DOHH2 (cell line): ENCODE measurements around the gene AUTS2.
A peak's percentile ranks its signal among the peaks of the same experiment; 100 is the strongest.

Source experiments
- H3F3A ChIP-seq: fragments of 200-600 bp; sonication (generic), shearing (Covaris generic); 2 replicates; pipeline ENCODE4 v1.6.0; 2016; ENCODE audit warnings: antibody characterized with exemption, mild to moderate bottlenecking; ENCODE audit not compliant: control insufficient read depth, insufficient read depth
- H3K27ac ChIP-seq: fragments of 200-600 bp; sonication (generic); 2 replicates; pipeline ENCODE4 v1.5.1; 2014; ENCODE audit warnings: low read depth, mild to moderate bottlenecking, low read length, moderate library complexity
- H3K27me3 ChIP-seq: fragments of 200-600 bp; sonication (generic); 2 replicates; pipeline ENCODE4 v1.6.1; 2014; ENCODE audit warnings: mild to moderate bottlenecking, low read length, mixed read lengths; ENCODE audit not compliant: control insufficient read depth
- H3K36me3 ChIP-seq: fragments of 200-600 bp; sonication (generic); 2 replicates; pipeline ENCODE4 v1.6.1; 2014; ENCODE audit warnings: mild to moderate bottlenecking, low read length, moderate library complexity, mixed read lengths; ENCODE audit not compliant: control insufficient read depth
- H3K4me1 ChIP-seq: fragments of 200-600 bp; sonication (generic); 2 replicates; pipeline ENCODE4 v1.6.1; 2014; ENCODE audit warnings: mild to moderate bottlenecking, low read length, mixed read lengths; ENCODE audit not compliant: control insufficient read depth
- H3K4me2 ChIP-seq: fragments of 200-600 bp; sonication (generic); 2 replicates; pipeline ENCODE4 v1.6.0; 2014; ENCODE audit warnings: mild to moderate bottlenecking, low read length, moderate library complexity
- H3K4me3 ChIP-seq: fragments of 200-600 bp; sonication (generic); 2 replicates; pipeline ENCODE4 v1.5.1; 2014; ENCODE audit warnings: mild to moderate bottlenecking, low read length, mixed read lengths
- H3K79me2 ChIP-seq: fragments of 200-600 bp; sonication (generic); 2 replicates; pipeline ENCODE4 v1.6.1; 2014; ENCODE audit warnings: mild to moderate bottlenecking, low read length, mixed read lengths; ENCODE audit not compliant: control insufficient read depth
- H3K9me2 ChIP-seq: fragments of 200-600 bp; sonication (generic); replicated peaks from 2 replicates; pipeline ENCODE4 v1.6.1; 2014; ENCODE audit warnings: mild to moderate bottlenecking, low read length, mixed read lengths; ENCODE audit not compliant: control insufficient read depth
- H3K9me3 ChIP-seq: fragments of 200-600 bp; sonication (generic); 2 replicates; pipeline ENCODE4 v1.6.1; 2014; ENCODE audit warnings: antibody characterized with exemption, low read length, mixed read lengths; ENCODE audit not compliant: control insufficient read depth, insufficient read depth
- H4K20me1 ChIP-seq: fragments of 200-600 bp; sonication (generic); 2 replicates; pipeline ENCODE4 v1.6.0; 2014; ENCODE audit warnings: low read depth, mild to moderate bottlenecking, antibody characterized with exemption, low read length, moderate library complexity; ENCODE audit not compliant: control insufficient read depth, insufficient read depth
- EZH2phosphoT487 ChIP-seq: fragments of 200-600 bp; sonication (generic); IDR thresholded peaks from 2 replicates; pipeline ENCODE4 v1.6.1; 2017; ENCODE audit warnings: borderline replicate concordance, mild to moderate bottlenecking, antibody characterized with exemption, low read length, moderate library complexity, mixed read lengths
- TF ChIP-seq, protein P1 (sequence below): fragments of 200-600 bp; sonication (generic); IDR thresholded peaks from one replicate; pipeline ENCODE4 v1.5.1; 2014; ENCODE audit warnings: antibody characterized with exemption, mild to moderate bottlenecking, low read depth, low read length; ENCODE audit not compliant: poor library complexity, severe bottlenecking

The AUTS2 gene

DNA sequence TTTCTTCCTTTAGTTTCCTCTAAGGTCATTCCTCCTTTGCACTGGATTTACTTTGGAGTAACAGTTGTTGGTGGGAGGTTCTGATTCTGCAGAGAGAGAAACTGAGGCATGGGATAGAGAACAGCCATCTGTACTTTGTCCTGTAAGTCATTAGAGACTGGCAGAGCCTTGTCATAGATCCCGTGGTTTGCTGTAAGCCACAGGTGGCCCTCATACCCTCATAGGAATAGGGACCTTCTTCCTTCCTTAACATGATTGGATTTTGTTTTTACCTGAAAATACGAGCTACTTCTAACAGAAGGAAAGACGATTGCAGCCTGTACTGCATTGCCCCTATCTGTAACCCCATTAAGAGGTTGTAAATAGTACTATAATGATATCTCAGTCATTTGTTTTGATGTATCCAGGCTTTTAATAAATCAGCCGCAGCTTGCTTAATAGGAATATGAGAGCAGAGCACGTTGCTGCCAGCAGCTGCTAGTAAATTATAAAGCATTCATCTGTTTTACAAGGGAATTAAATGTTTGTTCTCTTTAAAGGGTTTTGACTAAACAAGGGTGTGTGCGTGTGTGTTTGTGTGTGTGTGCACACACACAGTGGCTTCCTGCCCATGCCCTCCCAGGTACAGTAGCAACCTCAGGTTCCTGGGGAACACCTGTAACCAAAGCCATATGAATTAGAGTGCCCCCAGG, 249.8 kb downstream of the AUTS2 start:
- TF ChIP-seq EZH2phosphoT487: no peak
- Histone ChIP-seq H3K4me2 (no peak overlapping the region), H3F3A (peaks cover 14% of the 10 kb centered on the region), H3K4me1 (peaks cover 41% of the 10 kb centered on the region), H3K36me3 (no peaks in the 10 kb centered on the region), H3K27me3 (no peaks in the 10 kb centered on the region), H3K27ac (no peak overlapping the region), H3K79me2 (peaks cover 75% of the 10 kb centered on the region), H3K4me3 (no peak overlapping the region), H4K20me1 (peaks cover 31% of the 10 kb centered on the region; the same call in 1 of the 2 replicates), H3K9me2 (no peaks in the 10 kb centered on the region), H3K9me3 (no peaks in the 10 kb centered on the region)

DNA sequence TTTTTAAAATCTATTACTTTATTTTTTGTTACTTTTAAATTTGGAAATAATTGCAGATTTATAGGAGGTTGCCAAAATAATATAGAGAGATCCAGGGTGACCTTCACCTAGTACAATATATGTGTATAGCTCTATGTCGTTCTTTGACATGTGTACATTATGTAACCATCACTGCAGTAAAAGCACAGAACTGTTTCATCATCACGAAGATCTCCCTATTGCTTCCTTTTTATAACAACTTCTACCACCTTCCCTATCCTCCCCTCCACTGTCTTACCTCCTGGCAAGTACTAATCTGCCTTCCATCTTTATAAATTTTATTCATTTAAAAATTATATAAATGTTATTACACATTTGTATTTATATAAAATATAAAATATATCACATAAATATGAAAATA, 251.0 kb downstream of the AUTS2 start:
- H3K4me3 ChIP-seq: no peak overlapping the region
- H3K9me3 ChIP-seq: no peaks in the 10 kb centered on the region
- H3K36me3 ChIP-seq: no peaks in the 10 kb centered on the region
- peaks cover 29% of the 10 kb centered on the region for H3K4me1 ChIP-seq
- no peak for TF ChIP-seq EZH2phosphoT487
- TF ChIP-seq, protein P1, sequence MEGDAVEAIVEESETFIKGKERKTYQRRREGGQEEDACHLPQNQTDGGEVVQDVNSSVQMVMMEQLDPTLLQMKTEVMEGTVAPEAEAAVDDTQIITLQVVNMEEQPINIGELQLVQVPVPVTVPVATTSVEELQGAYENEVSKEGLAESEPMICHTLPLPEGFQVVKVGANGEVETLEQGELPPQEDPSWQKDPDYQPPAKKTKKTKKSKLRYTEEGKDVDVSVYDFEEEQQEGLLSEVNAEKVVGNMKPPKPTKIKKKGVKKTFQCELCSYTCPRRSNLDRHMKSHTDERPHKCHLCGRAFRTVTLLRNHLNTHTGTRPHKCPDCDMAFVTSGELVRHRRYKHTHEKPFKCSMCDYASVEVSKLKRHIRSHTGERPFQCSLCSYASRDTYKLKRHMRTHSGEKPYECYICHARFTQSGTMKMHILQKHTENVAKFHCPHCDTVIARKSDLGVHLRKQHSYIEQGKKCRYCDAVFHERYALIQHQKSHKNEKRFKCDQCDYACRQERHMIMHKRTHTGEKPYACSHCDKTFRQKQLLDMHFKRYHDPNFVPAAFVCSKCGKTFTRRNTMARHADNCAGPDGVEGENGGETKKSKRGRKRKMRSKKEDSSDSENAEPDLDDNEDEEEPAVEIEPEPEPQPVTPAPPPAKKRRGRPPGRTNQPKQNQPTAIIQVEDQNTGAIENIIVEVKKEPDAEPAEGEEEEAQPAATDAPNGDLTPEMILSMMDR: no peak
- H3K27me3 ChIP-seq: no peaks in the 10 kb centered on the region
- H3K9me2 ChIP-seq: no peaks in the 10 kb centered on the region
- no peak overlapping the region for H3K27ac ChIP-seq
- peaks cover 25% of the 10 kb centered on the region; the same call in 1 of the 2 replicates for H4K20me1 ChIP-seq
- peaks cover 4% of the 10 kb centered on the region for H3F3A ChIP-seq
- H3K4me2 ChIP-seq: no peak overlapping the region
- peaks cover 75% of the 10 kb centered on the region for H3K79me2 ChIP-seq

DNA sequence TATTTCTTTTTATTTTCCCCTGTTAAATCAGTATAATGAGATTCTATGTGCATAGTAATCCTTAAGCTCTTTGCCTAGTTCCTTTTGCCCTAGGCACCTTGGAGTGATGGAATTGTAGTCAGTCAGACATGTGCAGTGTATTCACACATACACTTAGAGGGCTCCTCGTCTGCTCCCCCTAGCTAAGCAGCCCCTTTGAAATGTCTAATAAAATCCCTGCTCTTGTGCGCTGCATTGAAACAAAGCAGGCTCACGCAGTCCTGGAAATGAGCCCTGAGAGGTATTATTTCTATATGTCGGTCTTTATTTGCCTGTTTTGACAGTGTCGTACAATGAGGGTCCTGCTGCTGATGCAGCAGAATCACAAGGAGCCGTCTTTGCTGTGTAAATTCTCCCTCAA, 258.7 kb downstream of the AUTS2 start:
- Histone ChIP-seq H3K27me3 (no peaks in the 10 kb centered on the region), H3K4me1 (peaks cover 38% of the 10 kb centered on the region), H3K27ac (no peak overlapping the region), H3K36me3 (no peaks in the 10 kb centered on the region), H3K4me2 (no peak overlapping the region), H3K4me3 (no peak overlapping the region), H3F3A (no peaks in the 10 kb centered on the region), H3K79me2 (peaks cover 91% of the 10 kb centered on the region), H3K9me2 (no peaks in the 10 kb centered on the region), H4K20me1 (no peaks in the 10 kb centered on the region), H3K9me3 (no peaks in the 10 kb centered on the region)
- TF ChIP-seq EZH2phosphoT487: no peak

DNA sequence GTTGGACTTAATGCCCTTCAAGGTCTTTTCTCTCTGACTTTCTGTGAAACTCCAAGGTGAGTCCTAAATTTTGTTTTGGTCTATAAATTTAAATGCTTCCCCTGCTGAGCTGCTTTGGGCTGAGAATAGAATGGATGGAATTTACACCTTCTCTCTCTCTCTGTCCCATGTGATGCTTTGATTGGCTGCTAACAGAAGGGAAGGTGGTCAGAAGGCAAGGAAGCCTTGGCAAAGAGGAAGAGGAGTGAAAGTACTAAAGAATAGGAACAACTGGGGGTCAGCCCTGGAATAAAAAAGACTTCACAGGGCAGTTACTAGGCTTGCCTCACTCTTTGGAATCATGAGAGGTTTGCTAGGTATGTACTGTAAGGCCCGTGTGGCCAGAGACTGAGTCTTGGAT, 260.2 kb downstream of the AUTS2 start:
- Histone ChIP-seq H4K20me1 (peaks cover 7% of the 10 kb centered on the region; the same call in 1 of the 2 replicates), H3K79me2 (peaks cover 94% of the 10 kb centered on the region), H3K36me3 (no peaks in the 10 kb centered on the region), H3K4me3 (no peak overlapping the region), H3K4me1 (peaks cover 46% of the 10 kb centered on the region), H3F3A (no peaks in the 10 kb centered on the region), H3K9me3 (no peaks in the 10 kb centered on the region), H3K9me2 (no peaks in the 10 kb centered on the region), H3K4me2 (0 out of 2 replicates have a peak overlapping the region, but pooled peaks have one; percentile 8), H3K27ac (no peak overlapping the region), H3K27me3 (no peaks in the 10 kb centered on the region)
- no peak for TF ChIP-seq EZH2phosphoT487
- TF ChIP-seq, protein P1: no peak
